SK-N-SH (cell line): Measurements from ENCODE around the gene NPAS3. TPM values are rescaled to one million over a fixed set of nuclear protein-coding genes. Genes with fewer than 3 reads are reported as not detected.

Experiments used
- CTCF ChIA-PET: fragments of 300-600, 350-600 bp; formaldehyde crosslinking; extraction: SDS; loops from one replicate; lab custom pipeline; 2021; lab: Yijun Ruan, JAX
- POLR2A ChIA-PET: fragments of 350-600 bp; sonication (Branson Sonifier 250); formaldehyde crosslinking; extraction: SDS; loops from one replicate; lab custom pipeline; 2020; ENCODE audit warnings: antibody characterized with exemption, inconsistent platforms; lab: Yijun Ruan, JAX
- DNase-seq: peaks from one replicate; pipeline ENCODE4 v3.0.0; 2012
- H2AFZ ChIP-seq: fragments of 200-600 bp; sonication (generic); 2 replicates; pipeline ENCODE4 v1.8.1; 2016; ENCODE audit warnings: antibody characterized with exemption, mild to moderate bottlenecking, low read depth
- H3F3A ChIP-seq: fragments of 200-600 bp; sonication (generic); replicated peaks from 2 replicates; pipeline ENCODE3; 2016; ENCODE audit warnings: antibody characterized with exemption, mild to moderate bottlenecking; ENCODE audit not compliant: insufficient read depth
- H3K27ac ChIP-seq, 2 experiments: fragments of 200-500 bp in 1 of 2; fragments of 200-600 bp in 1 of 2; sonication (Bioruptor generic) in 1 of 2; sonication (generic), shearing (Covaris generic) in 1 of 2; 2 replicates each; pipeline versions ENCODE4 v1.5.1 to v1.6.1; 2014 to 2016; ENCODE audit warnings: low read depth in 2 of 2, inconsistent platforms in 1 of 2, low read length in 1 of 2, mild to moderate bottlenecking in 1 of 2, mixed read lengths in 1 of 2
- H3K27me3 ChIP-seq: fragments of 200-600 bp; sonication (generic), shearing (Covaris generic); 2 replicates; pipeline ENCODE4 v1.6.1; 2016; ENCODE audit warnings: mixed run types; ENCODE audit not compliant: insufficient read depth
- H3K36me3 ChIP-seq, 2 experiments: fragments of 200-500 bp in 1 of 2; fragments of 200-600 bp in 1 of 2; sonication (Bioruptor generic) in 1 of 2; sonication (generic) in 1 of 2; replicated peaks in 1 of 2; 2 replicates each; pipeline versions ENCODE3 to v1.5.1; 2014 to 2016; ENCODE audit warnings: low read length in 1 of 2, mild to moderate bottlenecking in 1 of 2; ENCODE audit not compliant: insufficient read depth in 2 of 2, control insufficient read depth in 1 of 2
- H3K4me1 ChIP-seq, 2 experiments: fragments of 200-500 bp in 1 of 2; fragments of 200-600 bp in 1 of 2; sonication (Bioruptor generic) in 1 of 2; sonication (generic), shearing (Covaris generic) in 1 of 2; 2 replicates each; pipeline versions ENCODE4 v1.5.1 to v1.6.1; 2014 to 2016; ENCODE audit warnings: low read depth in 1 of 2, low read length in 1 of 2, mixed run types in 1 of 2; ENCODE audit not compliant: insufficient read depth in 2 of 2, control insufficient read depth in 1 of 2
- H3K4me2 ChIP-seq: fragments of 200-600 bp; sonication (generic), shearing (Covaris generic); 2 replicates; pipeline ENCODE4 v1.6.1; 2017; ENCODE audit warnings: mixed run types
- H3K4me3 ChIP-seq, 2 experiments: fragments of 200-500 bp in 1 of 2; fragments of 200-600 bp in 1 of 2; sonication (Bioruptor generic) in 1 of 2; sonication (generic), shearing (Covaris generic) in 1 of 2; 2 replicates each; pipeline versions ENCODE4 v1.5.1 to v1.8.1; 2014 to 2016; ENCODE audit warnings: low read depth in 2 of 2, inconsistent platforms in 1 of 2, low read length in 1 of 2, mild to moderate bottlenecking in 1 of 2, mixed read lengths in 1 of 2, moderate library complexity in 1 of 2
- H3K79me2 ChIP-seq: fragments of 200-600 bp; sonication (generic); 2 replicates; pipeline ENCODE4 v1.8.1; 2017; ENCODE audit warnings: mild to moderate bottlenecking; ENCODE audit not compliant: insufficient read depth
- H3K9ac ChIP-seq: fragments of 200-600 bp; sonication (generic); 2 replicates; pipeline ENCODE4 v1.6.1; 2017; ENCODE audit warnings: mixed run types
- H3K9me2 ChIP-seq: fragments of 200-600 bp; sonication (generic); 2 replicates; pipeline ENCODE4 v1.6.1; 2017; ENCODE audit warnings: mixed run types
- H3K9me3 ChIP-seq: fragments of 200-600 bp; sonication (generic); 2 replicates; pipeline ENCODE4 v1.6.1; 2017; ENCODE audit warnings: mixed run types, mild to moderate bottlenecking, moderate library complexity
- H4K20me1 ChIP-seq: fragments of 200-600 bp; sonication (generic); 2 replicates; pipeline ENCODE4 v1.6.1; 2017; ENCODE audit warnings: mild to moderate bottlenecking, mixed run types; ENCODE audit not compliant: insufficient read depth
- ELF1 ChIP-seq: IDR thresholded peaks from 2 replicates; pipeline ENCODE4 v1.4.0; 2012
- EP300 ChIP-seq, 2 experiments: IDR thresholded peaks; 2 replicates each; pipeline versions ENCODE4 v1.4.0 to v1.6.1; 2012; ENCODE audit warnings: borderline replicate concordance in 1 of 2, low read depth in 1 of 2, low read length in 1 of 2
- EZH2phosphoT487 ChIP-seq: fragments of 200-600 bp; sonication (generic); IDR thresholded peaks from 2 replicates; pipeline ENCODE4 v1.6.1; 2017; ENCODE audit warnings: low read depth, mixed run types, mild to moderate bottlenecking, antibody characterized with exemption, moderate library complexity, borderline replicate concordance
- FOSL2 ChIP-seq: IDR thresholded peaks from 2 replicates; pipeline ENCODE4 v1.4.0; 2012; ENCODE audit warnings: low read depth, mild to moderate bottlenecking, moderate library complexity, borderline replicate concordance
- FOXM1 ChIP-seq: IDR thresholded peaks from 2 replicates; pipeline ENCODE4 v1.4.0; 2012; ENCODE audit warnings: low read depth, mild to moderate bottlenecking
- GABPA ChIP-seq: IDR thresholded peaks from 2 replicates; pipeline ENCODE4 v1.4.0; 2012; ENCODE audit warnings: low read depth, mild to moderate bottlenecking
- IRF3 ChIP-seq: fragments of 150-350 bp; IDR thresholded peaks from 2 replicates; pipeline ENCODE4 v1.6.1; 2016; ENCODE audit warnings: mild to moderate bottlenecking, low read depth, low read length
- JUND ChIP-seq: IDR thresholded peaks from 2 replicates; pipeline ENCODE4 v1.4.0; 2012
- MAX ChIP-seq: IDR thresholded peaks from 2 replicates; pipeline ENCODE4 v1.4.0; 2012; ENCODE audit warnings: low read depth
- MEF2A ChIP-seq: IDR thresholded peaks from 2 replicates; pipeline ENCODE4 v1.4.0; 2012; ENCODE audit warnings: low read depth, borderline replicate concordance
- MXI1 ChIP-seq: IDR thresholded peaks from 2 replicates; pipeline ENCODE4 v1.6.1; 2012; ENCODE audit warnings: mild to moderate bottlenecking, low read depth, low read length, improper control_type of control experiment
- NFIC ChIP-seq: IDR thresholded peaks from 2 replicates; pipeline ENCODE4 v1.4.0; 2012; ENCODE audit warnings: borderline replicate concordance
- NRF1 ChIP-seq: IDR thresholded peaks from 2 replicates; pipeline ENCODE4 v1.6.1; 2012; ENCODE audit warnings: low read depth, mild to moderate bottlenecking, low read length
- PBX3 ChIP-seq: IDR thresholded peaks from 2 replicates; pipeline ENCODE4; 2012
- POLR2AphosphoS5 ChIP-seq: IDR thresholded peaks from 2 replicates; pipeline ENCODE4 v1.6.1; 2012; ENCODE audit warnings: low read depth, low read length
- RAD21 ChIP-seq: IDR thresholded peaks from 2 replicates; pipeline ENCODE4 v1.6.1; 2012; ENCODE audit warnings: mild to moderate bottlenecking, low read length
- RFX5 ChIP-seq: IDR thresholded peaks from 2 replicates; pipeline ENCODE4 v1.6.1; 2012; ENCODE audit warnings: mild to moderate bottlenecking, improper control_type of control experiment, low read length
- SIN3A ChIP-seq: IDR thresholded peaks from 2 replicates; pipeline ENCODE4 v1.6.1; 2012; ENCODE audit warnings: low read depth, mild to moderate bottlenecking, low read length, moderate library complexity, borderline replicate concordance
- SMC3 ChIP-seq: IDR thresholded peaks from 2 replicates; pipeline ENCODE4 v1.6.1; 2012; ENCODE audit warnings: low read depth, low read length, improper control_type of control experiment
- TAF1 ChIP-seq: IDR thresholded peaks from 2 replicates; pipeline ENCODE4 v1.6.1; 2012; ENCODE audit warnings: low read depth, mild to moderate bottlenecking, low read length, moderate library complexity, borderline replicate concordance
- TEAD4 ChIP-seq: IDR thresholded peaks from 2 replicates; pipeline ENCODE4 v1.4.0; 2012; ENCODE audit warnings: mild to moderate bottlenecking, borderline replicate concordance; ENCODE audit not compliant: insufficient read depth
- ZBTB33 ChIP-seq: IDR thresholded peaks from 2 replicates; pipeline ENCODE4 v1.4.0; 2012; ENCODE audit warnings: low read depth, borderline replicate concordance
- WGBS: methylation state at CpG from one replicate; pipeline ENCODE4 v1.1.6; 2017; ENCODE audit warnings: low lambda C conversion rate; 5-methylcytosine and 5-hydroxymethylcytosine counted together
- polyA plus RNA-seq, 3 experiments: library from polyadenylated mRNA; depleted of rRNA; stranded (reverse); fragments of >200 nt; gene quantifications; 2 replicates each; pipeline ENCODE4 v1.2.3, GENCODE V29; 2012
- TF ChIP-seq, protein P1 (sequence below): fragments of 150-350 bp; IDR thresholded peaks from 2 replicates; pipeline ENCODE4 v1.6.1; 2017; ENCODE audit warnings: antibody characterized with exemption, low read length, low read depth, borderline replicate concordance

NPAS3 gene
- polyA plus RNA-seq, 1 of the 3 experiments (the other 2 are of a cell fraction) = 4.3 TPM

DNA sequence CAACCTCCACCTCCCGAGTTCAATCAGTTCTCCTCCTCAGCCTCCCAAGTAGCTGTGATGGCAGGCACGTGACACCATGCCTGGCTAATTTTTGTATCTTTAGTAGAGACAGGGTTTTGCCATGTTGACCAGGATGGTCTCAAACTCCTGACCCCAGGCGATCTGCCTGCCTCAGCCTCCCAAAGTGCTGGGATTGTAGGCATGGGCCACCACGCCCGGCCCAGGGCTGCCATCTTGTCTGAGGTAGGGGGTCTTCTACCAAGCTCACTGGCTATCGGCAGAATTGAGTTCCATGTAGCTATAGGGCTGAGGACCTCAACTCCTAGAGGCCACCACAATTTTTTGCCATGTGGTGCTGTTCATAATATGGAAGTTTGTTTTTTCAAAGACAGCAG, 896.6 kb downstream of the NPAS3 start:
- WGBS = 50% methylated on average over 3 of the region's 6 CpGs
- ChIA-PET POLR2A (no interaction called here), CTCF (interaction anchor here (0.6 to 16.4 kb wide), 5 partner anchors 9 to 393 kb away, joined by 3 to 337 read pairs (median 3); no protein-coding TSS in a partner anchor)
- Histone ChIP-seq H3F3A (no peaks in the 10 kb centered on the region), H3K9me2 (no peaks in the 10 kb centered on the region), H3K9ac (no peak overlapping the region), H2AFZ (no peak overlapping the region), H3K27ac (no peak overlapping the region), H3K9me3 (no peaks in the 10 kb centered on the region), H3K4me1 (no peaks in the 10 kb centered on the region; a peak in 1 of 4 replicates), H4K20me1 (no peaks in the 10 kb centered on the region), H3K4me2 (no peak overlapping the region), H3K36me3 (no peaks in the 10 kb centered on the region), H3K27me3 (no peaks in the 10 kb centered on the region), H3K79me2 (no peaks in the 10 kb centered on the region), H3K4me3 (no peak overlapping the region)
- no peak for DNase-seq
- TF ChIP-seq FOXM1 (no peak), POLR2AphosphoS5 (no peak), TAF1 (no peak), GABPA (no peak), MEF2A (no peak), FOSL2 (no peak), RFX5 (no peak), IRF3 (no peak), EZH2phosphoT487 (no peak), ZBTB33 (no peak), TEAD4 (no peak), NFIC (no peak), MXI1 (no peak), EP300 (IDR thresholded peaks at IDR 0.05; ENCODE audit: borderline replicate concordance in 1 of 2, low read depth in 1 of 2, low read length in 1 of 2) (no peak)

DNA sequence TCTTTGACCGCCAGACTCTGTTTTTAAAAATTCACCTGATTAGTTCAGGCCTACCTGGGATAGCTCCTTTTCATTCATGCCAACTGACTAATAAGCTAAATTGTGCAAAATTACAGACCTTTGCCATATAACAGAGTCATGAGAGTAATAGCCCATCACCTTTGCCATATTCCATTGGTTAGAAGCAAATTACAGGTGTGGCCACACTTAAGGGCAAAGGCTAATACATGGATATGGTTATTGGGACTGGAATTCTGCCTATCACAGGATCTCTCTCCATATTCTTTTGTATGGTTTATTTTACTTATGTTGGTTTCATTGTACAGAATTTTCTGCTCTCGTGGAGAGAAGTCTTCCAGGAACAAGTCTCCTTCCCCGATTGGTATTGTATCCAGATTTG, 897.0 kb downstream of the NPAS3 start:
- CTCF ChIA-PET = interaction anchor here (1.2 to 16.4 kb wide), 3 partner anchors 8 to 393 kb away, joined by 3 to 337 read pairs (median 4); no protein-coding TSS in a partner anchor

More for the DNA sequence above, 897.0 kb downstream of the NPAS3 start:
- Histone ChIP-seq H3K4me1 (no peaks in the 10 kb centered on the region; a peak in 1 of 4 replicates), H3K9ac (no peak overlapping the region), H3K4me3 (no peak overlapping the region), H2AFZ (no peak overlapping the region), H4K20me1 (no peaks in the 10 kb centered on the region), H3K9me2 (no peaks in the 10 kb centered on the region), H3F3A (no peaks in the 10 kb centered on the region), H3K79me2 (no peaks in the 10 kb centered on the region), H3K9me3 (no peaks in the 10 kb centered on the region), H3K27ac (no peak overlapping the region), H3K4me2 (no peak overlapping the region), H3K36me3 (no peaks in the 10 kb centered on the region), H3K27me3 (no peaks in the 10 kb centered on the region)
- WGBS = 67% methylated on average over 3 of the region's 3 CpGs
- DNase-seq = no peak
- POLR2A ChIA-PET = no interaction called here
- no peak for TF ChIP-seq SIN3A
- no peak for TF ChIP-seq MAX
- TF ChIP-seq TAF1 = no peak
- TF ChIP-seq JUND = no peak
- TF ChIP-seq EZH2phosphoT487 = no peak
- no peak for TF ChIP-seq FOXM1
- no peak for TF ChIP-seq ELF1
- TF ChIP-seq RAD21 = no peak
- TF ChIP-seq PBX3 = no peak
- TF ChIP-seq, protein P1, sequence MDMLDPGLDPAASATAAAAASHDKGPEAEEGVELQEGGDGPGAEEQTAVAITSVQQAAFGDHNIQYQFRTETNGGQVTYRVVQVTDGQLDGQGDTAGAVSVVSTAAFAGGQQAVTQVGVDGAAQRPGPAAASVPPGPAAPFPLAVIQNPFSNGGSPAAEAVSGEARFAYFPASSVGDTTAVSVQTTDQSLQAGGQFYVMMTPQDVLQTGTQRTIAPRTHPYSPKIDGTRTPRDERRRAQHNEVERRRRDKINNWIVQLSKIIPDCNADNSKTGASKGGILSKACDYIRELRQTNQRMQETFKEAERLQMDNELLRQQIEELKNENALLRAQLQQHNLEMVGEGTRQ = no peak
- no peak for TF ChIP-seq NRF1
- TF ChIP-seq SMC3 = no peak
